HL-60 (cell line): Measurements from ENCODE around the gene WNT5A.

Source experiments
- DNase-seq, 2 experiments: peaks; one replicate each; pipeline ENCODE4 v3.0.0-alpha.2; 2010 to 2020; ENCODE audit warnings: low read depth in 1 of 2, low spot score in 1 of 2
- H3K27ac ChIP-seq: fragments of 250-450 bp; sonication (Bioruptor Pico); replicated peaks from 2 replicates; pipeline ENCODE4 v1.5.1; 2020; ENCODE audit warnings: mild to moderate bottlenecking, moderate library complexity
- H3K27me3 ChIP-seq: fragments of 250-450 bp; sonication (Bioruptor Pico); 2 replicates; pipeline ENCODE4 v1.5.1; 2021; ENCODE audit warnings: mild to moderate bottlenecking, moderate library complexity; ENCODE audit not compliant: insufficient read depth, poor library complexity, severe bottlenecking
- H3K4me3 ChIP-seq: replicated peaks from 2 replicates; pipeline ENCODE4 v1.5.1; 2011; ENCODE audit warnings: mild to moderate bottlenecking, control low read depth, low read length; ENCODE audit not compliant: insufficient read depth
- CTCF ChIP-seq: IDR thresholded peaks from one replicate; pipeline ENCODE4 v1.5.1; 2011; ENCODE audit warnings: low read length, control low read depth, inconsistent platforms; ENCODE audit not compliant: insufficient read depth
- GABPA ChIP-seq: IDR thresholded peaks from 2 replicates; pipeline ENCODE4 v1.6.1; 2012; ENCODE audit warnings: low read depth
- POLR2AphosphoS5 ChIP-seq: IDR thresholded peaks from 2 replicates; pipeline ENCODE4 v1.6.1; 2012; ENCODE audit warnings: low read depth
- REST ChIP-seq: IDR thresholded peaks from 2 replicates; pipeline ENCODE4 v1.6.1; 2012; ENCODE audit warnings: low read depth; ENCODE audit not compliant: insufficient replicate concordance
- SPI1 ChIP-seq: IDR thresholded peaks from 2 replicates; pipeline ENCODE4 v1.6.1; 2012; ENCODE audit warnings: low read depth, mild to moderate bottlenecking, borderline replicate concordance

WNT5A gene

GRCh38 chr3:55500555-55501330 is 13.6 kb upstream of the WNT5A start:
- H3K27me3 ChIP-seq = peaks cover 2% of the 10 kb centered on the region
- no peak for DNase-seq
- H3K27ac ChIP-seq = no peak overlapping the region
- H3K4me3 ChIP-seq = no peak overlapping the region
- TF ChIP-seq REST (no peak), GABPA (no peak), CTCF (no peak), POLR2AphosphoS5 (no peak), SPI1 (no peak)

GRCh38 chr3:55498520-55498919 is 11.4 kb upstream of the WNT5A start:
- no peak for TF ChIP-seq GABPA
- no peak for TF ChIP-seq CTCF
- TF ChIP-seq SPI1 = no peak
- TF ChIP-seq POLR2AphosphoS5 = no peak
- TF ChIP-seq REST = no peak
- H3K27ac ChIP-seq = no peak overlapping the region
- peaks cover 2% of the 10 kb centered on the region for H3K27me3 ChIP-seq
- no peak for DNase-seq
- H3K4me3 ChIP-seq = no peak overlapping the region

- Histone ChIP-seq H3K27me3 (peaks cover 2% of the 10 kb centered on the region), H3K4me3 (no peak overlapping the region), H3K27ac (no peak overlapping the region)
- no peak for DNase-seq
- TF ChIP-seq REST = no peak
- no peak for TF ChIP-seq GABPA
- TF ChIP-seq CTCF = no peak
- TF ChIP-seq SPI1 = no peak
These were observed 10.1 kb upstream of the WNT5A start for GRCh38 chr3:55497250-55497649.
